TTC549 (cell line): ENCODE results near the gene OSBPL8.
"Not testable (repeated sequence)": the region's sequence is repeated elsewhere in the genome, so short reads cannot be mapped to it uniquely, and the experiment has no call there.

Experiments used
- FAIRE-seq: peaks from 2 replicates; lab custom pipeline; 2012; peaks lifted over from hg19 to GRCh38; lab: Jason Lieb, UNC

The OSBPL8 gene

GRCh38 chr12:76421046-76421445 lies 138.5 kb downstream of the OSBPL8 start:
- FAIRE-seq = no peak

DNA sequence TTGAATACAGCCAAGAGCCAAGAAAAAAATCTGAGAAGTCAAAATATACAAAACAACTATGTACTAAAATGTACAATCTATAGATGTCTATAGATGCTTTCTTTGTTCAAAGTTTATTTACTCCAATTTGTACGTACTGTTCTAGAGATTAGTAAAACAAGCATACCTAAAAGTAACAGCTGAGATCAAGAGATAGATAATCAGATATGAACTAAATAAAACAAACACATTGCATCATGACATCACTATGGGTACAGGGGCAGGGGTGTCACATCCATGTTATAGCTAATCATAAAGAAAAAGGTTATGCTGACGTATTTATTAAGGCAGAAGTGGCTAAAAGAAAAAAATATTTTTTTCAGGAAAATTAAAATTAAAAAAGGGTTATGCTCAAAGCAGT lies 139.3 kb downstream of the OSBPL8 start:
- FAIRE-seq = no peak

- FAIRE-seq = no peak
Measured at GRCh38 chr12:76417116-76417515, 142.5 kb downstream of the OSBPL8 start.

- FAIRE-seq = no peak
Measured at GRCh38 chr12:76413121-76413520, 146.4 kb downstream of the OSBPL8 start.

GRCh38 chr12:76410781-76411180 lies 148.8 kb downstream of the OSBPL8 start:
- FAIRE-seq = no peak

GRCh38 chr12:76410371-76410770 lies 149.2 kb downstream of the OSBPL8 start:
- FAIRE-seq = no peak

- no peak for FAIRE-seq
Measured at GRCh38 chr12:76409074-76409473, 150.5 kb downstream of the OSBPL8 start.

- no peak for FAIRE-seq
Measured at GRCh38 chr12:76407710-76408109, 151.9 kb downstream of the OSBPL8 start.

- no peak for FAIRE-seq
Measured at GRCh38 chr12:76402259-76402658, 157.3 kb downstream of the OSBPL8 start.

DNA sequence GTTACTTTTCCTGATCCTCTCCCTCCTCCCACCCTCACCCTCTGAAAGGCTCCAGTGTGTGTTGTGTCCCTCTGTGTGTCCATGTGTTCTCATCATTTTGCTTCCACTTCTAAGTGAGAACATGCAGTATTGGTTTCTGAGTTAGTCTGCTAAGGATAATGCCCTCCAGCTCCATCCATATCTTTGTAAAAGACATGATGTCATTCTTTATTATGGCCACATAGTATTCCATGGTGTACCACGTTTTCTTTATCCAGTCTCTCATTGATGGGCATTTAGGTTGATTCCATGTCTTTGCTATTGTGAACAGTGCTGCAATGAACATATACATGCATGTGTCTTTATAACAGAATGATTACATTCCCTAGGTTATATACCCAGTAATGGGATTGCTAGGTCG lies 159.4 kb downstream of the OSBPL8 start:
- FAIRE-seq = no peak

DNA sequence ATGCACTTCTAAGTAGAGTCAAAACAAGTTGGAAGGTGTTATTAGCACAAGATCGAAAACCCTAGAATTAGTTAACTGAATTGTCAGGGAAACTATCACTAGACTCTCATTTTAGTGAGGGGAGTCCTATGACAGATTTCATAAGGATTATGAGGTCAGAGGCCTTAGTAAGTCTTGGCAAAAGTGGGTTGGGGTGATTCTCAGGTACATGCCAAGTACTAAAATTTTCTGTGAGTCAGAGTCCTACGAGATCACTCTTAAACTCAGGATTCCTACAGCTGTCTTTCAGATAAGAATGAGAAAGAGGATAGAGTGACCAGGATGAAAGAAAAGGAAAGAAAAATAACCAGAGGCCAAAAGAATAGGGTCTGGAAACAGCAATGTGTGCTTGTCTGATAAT lies 160.5 kb downstream of the OSBPL8 start:
- no peak for FAIRE-seq

GRCh38 chr12:76398106-76398505 lies 161.5 kb downstream of the OSBPL8 start:
- no peak for FAIRE-seq

DNA sequence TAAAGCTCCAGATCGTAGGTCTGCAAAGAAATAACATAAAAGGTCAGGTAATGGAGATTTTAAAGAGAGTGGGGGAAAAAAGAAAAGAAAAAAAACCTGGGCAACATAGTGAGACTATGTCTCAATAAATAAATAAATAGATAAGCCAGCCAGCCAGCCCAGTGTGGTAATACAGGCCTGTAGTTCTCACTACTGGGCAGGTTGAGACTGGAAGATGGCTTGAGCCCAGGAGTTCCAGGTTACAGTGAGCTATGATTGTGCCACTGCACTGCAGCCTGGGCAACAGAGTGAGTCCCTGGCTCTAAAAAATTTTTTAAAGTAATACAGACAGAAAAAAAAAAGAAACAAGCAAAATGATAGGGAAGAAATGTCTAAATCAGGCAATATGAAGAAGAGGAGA lies 168.1 kb downstream of the OSBPL8 start:
- no peak for FAIRE-seq

GRCh38 chr12:76387614-76388013 lies 172.0 kb downstream of the OSBPL8 start:
- FAIRE-seq = no peak

DNA sequence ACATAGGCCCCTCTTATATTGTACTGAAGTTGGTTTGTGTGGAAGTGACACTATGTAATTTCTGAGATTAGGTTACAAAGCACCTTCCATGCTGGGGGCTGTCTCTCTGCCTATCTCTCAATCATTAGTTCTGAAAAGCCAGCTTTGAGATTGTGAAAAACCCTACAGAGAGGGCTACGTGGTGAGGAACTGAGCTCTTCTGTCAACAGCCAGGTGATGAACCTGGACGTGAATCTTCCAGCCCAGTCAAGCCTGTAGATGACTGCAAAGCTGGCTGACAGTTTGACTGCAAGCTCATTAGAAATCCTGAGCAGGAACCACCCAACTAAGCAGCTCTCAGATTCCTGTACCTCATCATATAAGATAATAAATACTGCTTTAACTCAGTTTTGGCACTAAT lies 175.0 kb downstream of the OSBPL8 start:
- no peak for FAIRE-seq

GRCh38 chr12:76383988-76384387 lies 175.6 kb downstream of the OSBPL8 start:
- no peak for FAIRE-seq

- no peak for FAIRE-seq
Measured at GRCh38 chr12:76379261-76379660, 180.3 kb downstream of the OSBPL8 start.

- FAIRE-seq = not testable (repeated sequence)
Measured at GRCh38 chr12:76376876-76377275, 182.7 kb downstream of the OSBPL8 start.

- no peak for FAIRE-seq
Measured at GRCh38 chr12:76375939-76376338, 183.6 kb downstream of the OSBPL8 start.

- FAIRE-seq = no peak
Measured at GRCh38 chr12:76375470-76375869, 184.1 kb downstream of the OSBPL8 start.

DNA sequence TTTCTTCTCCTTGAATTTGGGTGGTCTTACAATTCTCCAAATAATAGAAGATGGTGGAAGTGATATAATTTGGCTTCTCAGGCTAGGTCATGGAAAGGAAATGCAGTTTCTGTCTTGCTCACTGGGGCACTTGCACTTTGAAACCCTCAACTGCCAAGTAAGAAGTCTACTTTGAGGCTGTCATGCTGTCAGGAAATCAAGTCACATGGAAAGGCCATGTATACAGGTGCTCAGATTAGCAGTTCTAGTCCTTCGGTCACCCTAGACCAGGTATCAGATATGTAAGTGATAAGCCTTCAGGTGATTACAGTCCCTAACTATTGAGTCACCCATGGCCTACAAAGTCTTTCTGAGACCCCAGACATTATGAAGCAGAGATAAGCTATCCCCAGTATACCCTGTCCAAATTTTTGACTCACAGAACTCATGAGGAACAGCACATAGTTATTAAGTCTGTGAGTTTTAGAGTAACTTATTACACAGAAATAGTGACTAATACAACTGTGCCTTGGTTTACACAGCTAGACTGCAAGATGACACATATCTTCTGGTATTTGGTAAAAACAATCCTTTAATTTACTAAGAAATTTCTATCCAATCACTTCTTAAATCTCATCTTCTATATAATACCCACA lies 185.1 kb downstream of the OSBPL8 start:
- no peak for FAIRE-seq

DNA sequence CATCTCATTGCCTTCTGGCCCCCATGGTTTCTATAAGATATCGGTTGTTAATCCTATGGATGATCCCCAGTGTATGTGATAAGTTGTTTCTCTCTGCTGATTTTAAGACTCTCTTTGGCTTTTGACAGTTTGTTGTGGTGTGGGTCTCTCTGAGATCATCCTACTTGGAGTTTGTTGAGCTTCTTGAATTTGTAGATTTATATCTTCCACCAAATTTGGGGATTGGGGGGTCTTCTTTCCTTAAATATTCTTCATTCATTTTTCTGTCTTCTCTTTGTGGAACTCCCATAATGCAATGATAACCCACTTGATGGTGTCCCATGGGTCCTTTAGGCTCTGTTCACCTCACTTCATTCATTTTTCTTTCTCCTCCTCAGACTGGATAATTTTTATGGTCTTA lies 191.3 kb downstream of the OSBPL8 start:
- FAIRE-seq = no peak

- no peak for FAIRE-seq
Measured at GRCh38 chr12:76366163-76366562, 193.4 kb downstream of the OSBPL8 start.

- not testable (repeated sequence) for FAIRE-seq
Measured at GRCh38 chr12:76364131-76364530, 195.4 kb downstream of the OSBPL8 start.

- FAIRE-seq = no peak
Measured at GRCh38 chr12:76360316-76360715, 199.3 kb downstream of the OSBPL8 start.
